ENCODE results near the gene KIAA0586.
"Not testable (repeated sequence)": the region's sequence is repeated elsewhere in the genome, so short reads cannot be mapped to it uniquely, and the experiment has no call there.

KIAA0586 gene

DNA sequence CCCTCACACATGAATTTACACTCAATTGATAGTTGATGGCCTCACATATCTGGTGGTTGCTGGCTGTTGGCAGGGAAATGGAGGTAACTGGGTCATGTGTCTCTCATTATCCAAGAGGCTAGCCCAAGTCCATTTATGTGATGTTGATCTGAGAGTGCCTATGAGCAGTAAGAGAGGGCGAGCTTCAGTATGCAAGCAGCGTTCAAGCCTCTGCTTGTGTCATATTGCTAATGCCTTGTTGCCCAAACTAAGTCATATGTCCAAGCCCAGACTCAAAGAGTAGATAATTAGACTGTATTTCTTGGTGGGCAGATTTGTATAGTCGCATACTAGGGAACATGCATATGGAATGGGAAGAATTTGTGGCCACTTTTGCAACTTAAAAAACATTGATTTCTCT lies 126.4 kb downstream of the KIAA0586 start:
- DNase-seq = no peak

- DNase-seq = no peak
Measured at GRCh38 chr14:58555647-58556046, 128.1 kb downstream of the KIAA0586 start.

GRCh38 chr14:58557242-58557641 lies 129.7 kb downstream of the KIAA0586 start:
- no peak for DNase-seq

- DNase-seq = no peak
Measured at GRCh38 chr14:58560208-58560607, 132.7 kb downstream of the KIAA0586 start.

- DNase-seq = no peak
Measured at GRCh38 chr14:58562141-58562540, 134.6 kb downstream of the KIAA0586 start.

DNA sequence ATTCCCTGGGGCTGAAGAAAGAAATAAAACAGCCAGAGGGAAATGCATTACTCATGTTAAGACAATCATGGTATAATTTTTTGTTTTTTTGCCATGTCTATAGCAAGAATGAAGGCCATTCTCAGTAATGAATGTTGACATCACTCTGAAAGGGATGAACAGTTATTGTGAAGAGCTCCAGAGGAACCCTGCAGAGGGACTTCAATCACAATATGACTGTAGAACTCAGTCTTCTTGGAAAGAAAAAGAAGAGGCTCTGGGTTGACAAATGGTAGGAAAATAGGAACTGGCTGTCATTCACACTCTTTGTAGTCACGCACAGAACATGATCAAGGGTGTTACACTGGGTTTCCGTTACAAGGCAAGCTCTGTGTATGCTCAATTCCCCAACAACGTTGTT lies 136.5 kb downstream of the KIAA0586 start:
- DNase-seq = no peak

DNA sequence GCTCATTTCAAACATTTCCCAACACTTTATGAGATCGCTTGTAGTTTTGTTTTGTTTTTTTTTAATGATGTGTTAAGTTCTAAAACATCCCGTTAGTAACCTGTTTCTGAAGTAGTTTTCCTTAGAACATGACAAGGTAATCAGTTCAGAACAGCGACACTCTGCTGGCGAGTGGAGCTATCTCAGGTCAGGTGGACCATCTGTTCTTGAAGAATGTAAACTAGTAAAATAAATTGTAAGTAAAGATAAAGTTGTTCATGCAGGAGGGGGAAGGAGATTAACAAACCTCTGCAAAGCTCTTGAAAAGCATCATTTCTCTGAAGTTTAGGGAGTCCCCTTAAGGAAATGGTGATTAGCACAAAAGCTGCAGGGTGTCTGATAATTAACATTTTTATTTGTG lies 138.3 kb downstream of the KIAA0586 start:
- DNase-seq = no peak

DNA sequence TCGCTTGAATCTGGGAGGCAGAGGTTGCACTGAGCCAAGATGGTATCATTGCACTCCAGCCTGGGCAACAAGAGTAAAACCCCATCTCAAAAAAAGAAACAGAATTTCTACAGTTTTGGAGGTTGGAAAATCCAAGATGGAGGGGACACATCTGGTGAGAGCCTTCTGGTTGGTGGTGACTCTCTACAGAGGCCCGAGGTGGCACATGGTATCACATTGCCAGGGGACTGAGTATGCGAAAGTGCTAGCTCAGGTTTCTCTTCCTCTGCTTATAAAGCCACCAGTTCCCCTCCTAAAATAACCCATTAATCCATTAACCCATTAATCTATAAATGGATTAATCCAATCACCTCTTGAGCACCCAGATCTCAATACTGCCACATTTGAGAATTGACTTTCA lies 139.5 kb downstream of the KIAA0586 start:
- DNase-seq = no peak

DNA sequence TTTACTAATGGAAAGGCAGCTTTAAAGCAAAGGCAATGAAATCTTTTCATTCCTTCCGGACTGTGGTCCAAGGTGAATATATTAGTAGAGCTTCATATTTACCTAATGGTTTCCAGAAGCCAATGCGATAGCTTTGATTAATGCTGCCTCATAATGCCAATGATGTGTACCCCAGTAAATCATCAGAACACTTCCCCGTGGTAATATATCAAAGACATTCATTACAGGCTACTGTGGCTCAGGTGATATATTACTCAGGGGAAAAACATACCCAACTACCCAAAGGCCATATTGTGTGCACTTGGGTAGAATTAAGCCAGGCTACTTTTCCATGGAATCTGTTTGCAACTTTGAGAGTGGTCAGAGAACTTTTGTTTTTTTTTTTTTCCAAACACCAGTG lies 140.8 kb downstream of the KIAA0586 start:
- DNase-seq = no peak

GRCh38 chr14:58571256-58571655 lies 143.7 kb downstream of the KIAA0586 start:
- no peak for DNase-seq

- peak; percentile 59 for DNase-seq
Measured at GRCh38 chr14:58571769-58572472, 144.4 kb downstream of the KIAA0586 start.

DNA sequence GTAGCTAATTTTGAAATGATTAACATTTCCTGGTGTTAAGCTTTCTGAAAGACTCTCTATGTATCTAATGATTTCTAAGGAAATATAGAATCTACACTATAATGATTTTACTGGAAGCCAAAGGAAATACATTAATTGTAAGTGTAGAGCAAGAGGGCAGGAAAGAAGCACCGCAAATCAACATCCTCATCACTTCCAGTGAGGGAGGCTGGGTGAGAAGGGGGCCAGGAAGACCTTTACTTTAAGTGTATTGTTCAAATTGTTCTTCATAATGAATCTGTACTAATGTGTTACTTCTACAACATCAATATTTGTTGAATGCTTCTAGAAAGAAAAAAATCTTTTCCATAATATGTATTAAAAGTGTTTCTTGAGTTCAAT lies 144.9 kb downstream of the KIAA0586 start:
- DNase-seq = peak; percentile 16

DNA sequence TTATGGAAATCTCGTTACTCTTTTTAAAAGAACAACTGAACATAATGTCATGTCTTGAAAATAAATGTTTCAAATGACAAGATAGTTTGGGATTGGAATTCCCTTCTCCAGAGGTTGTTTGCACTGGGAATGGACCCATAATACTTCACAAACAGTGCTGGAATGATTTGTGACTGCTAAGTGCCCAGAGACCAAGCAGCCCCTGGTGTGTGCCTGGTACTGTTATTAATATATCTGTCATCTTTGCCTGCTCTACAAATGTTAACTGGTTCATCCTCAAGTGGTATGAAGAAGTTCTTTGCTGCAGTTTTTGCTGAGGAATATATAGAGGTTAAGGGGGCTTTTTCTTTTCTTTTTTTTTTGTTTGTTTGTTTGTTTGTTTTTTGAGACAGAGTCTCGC lies 145.3 kb downstream of the KIAA0586 start:
- no peak for DNase-seq

- DNase-seq = no peak
Measured at GRCh38 chr14:58574623-58575022, 147.1 kb downstream of the KIAA0586 start.

- DNase-seq = no peak
Measured at GRCh38 chr14:58575956-58576355, 148.4 kb downstream of the KIAA0586 start.

- DNase-seq = not testable (repeated sequence)
Measured at GRCh38 chr14:58580035-58580434, 152.5 kb downstream of the KIAA0586 start.

DNA sequence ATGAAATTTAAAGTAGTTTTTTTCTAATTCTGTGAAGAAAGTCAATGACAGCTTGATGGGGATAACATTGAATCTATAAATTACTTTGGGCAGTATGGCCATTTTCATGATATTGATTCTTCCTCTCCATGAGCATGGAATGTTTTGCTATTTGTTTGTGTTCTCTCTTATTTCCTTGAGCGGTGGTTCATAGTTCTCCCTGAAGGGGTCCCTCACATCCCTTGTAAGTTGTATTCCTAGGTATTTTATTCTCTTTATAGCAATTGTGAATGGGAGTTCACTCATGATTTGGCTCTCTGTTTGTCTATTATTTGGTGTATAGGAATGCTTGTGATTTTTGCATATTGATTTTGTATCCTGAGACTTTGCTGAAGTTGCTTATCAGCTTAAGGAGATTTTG lies 153.9 kb downstream of the KIAA0586 start:
- not testable (repeated sequence) for DNase-seq

DNA sequence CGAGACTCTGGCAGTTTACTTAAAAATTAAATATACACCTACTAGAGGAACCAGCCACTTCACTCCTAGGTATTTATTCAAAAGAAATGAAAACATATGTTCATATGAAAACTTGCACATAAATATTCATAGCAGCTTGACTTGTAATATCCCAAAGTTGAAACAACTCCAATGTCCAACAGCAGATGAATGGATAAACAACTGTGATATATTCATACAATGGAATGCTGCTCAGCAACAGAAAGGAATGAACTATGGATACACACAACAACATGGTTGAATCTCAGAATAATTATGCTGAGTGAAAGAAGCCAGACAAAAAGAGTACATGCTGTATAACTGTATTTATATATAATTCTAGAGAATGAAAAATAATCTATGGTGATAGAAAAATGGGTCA lies 156.9 kb downstream of the KIAA0586 start:
- no peak for DNase-seq

GRCh38 chr14:58587271-58587670 lies 159.8 kb downstream of the KIAA0586 start:
- DNase-seq = no peak

DNA sequence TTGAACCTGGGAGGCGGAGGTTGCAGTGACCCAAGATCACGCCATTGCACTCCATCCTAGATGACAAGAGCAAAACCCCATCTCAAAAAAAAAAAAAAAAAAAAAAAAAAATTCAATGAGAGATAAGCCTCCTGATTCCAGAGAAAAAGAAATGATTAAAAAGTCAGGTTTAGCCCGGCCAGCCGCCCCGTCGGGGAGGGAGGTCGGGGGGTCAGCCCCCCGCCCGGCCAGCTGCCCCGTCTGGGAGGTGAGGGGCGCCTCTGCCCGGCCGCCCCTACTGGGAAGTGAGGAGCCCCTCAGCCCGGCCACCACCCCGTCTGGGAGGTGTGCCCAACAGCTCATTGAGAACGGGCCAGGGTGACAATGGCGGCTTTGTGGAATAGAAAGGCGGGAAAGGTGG lies 160.8 kb downstream of the KIAA0586 start:
- not testable (repeated sequence) for DNase-seq

GRCh38 chr14:58593977-58594376 lies 166.5 kb downstream of the KIAA0586 start:
- no peak for DNase-seq

GRCh38 chr14:58597041-58597440 lies 169.5 kb downstream of the KIAA0586 start:
- no peak for DNase-seq

DNA sequence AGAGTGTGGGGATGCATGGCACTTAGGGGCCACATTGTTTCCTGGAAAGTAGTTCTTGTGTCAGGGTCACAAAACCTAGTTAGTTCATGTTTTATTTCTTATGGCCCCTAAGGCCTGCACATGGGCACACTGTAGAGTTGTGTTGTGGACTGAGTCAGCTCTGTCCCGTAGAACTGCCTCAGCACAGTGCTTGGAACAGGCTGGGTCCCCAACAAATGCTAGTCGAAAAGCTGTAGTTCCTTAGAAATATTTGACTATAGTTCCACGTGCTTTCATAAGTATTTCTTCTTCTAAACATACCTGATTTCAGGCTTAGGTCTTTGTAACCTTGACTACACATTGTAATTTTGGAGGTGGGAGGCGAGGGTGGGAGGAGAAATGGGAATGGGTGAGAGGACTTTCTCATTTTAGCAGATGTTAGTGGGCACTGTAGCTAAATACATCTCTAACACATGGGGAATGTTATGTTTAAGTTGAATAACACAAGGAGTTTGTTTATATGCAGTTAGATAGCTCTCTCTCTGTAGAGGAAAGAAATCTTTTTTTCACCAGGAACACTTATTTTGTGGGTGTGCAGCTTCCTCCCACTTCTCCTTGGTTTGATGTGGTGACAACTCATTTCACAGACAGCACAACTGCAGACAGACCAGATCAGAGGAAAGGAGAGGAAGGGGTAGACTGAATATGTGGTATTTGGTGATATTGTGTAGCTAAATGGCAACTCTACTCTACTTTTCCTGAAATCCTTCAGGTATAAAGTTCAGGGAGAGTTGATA lies 170.7 kb downstream of the KIAA0586 start:
- DNase-seq = peak; percentile 42

DNA sequence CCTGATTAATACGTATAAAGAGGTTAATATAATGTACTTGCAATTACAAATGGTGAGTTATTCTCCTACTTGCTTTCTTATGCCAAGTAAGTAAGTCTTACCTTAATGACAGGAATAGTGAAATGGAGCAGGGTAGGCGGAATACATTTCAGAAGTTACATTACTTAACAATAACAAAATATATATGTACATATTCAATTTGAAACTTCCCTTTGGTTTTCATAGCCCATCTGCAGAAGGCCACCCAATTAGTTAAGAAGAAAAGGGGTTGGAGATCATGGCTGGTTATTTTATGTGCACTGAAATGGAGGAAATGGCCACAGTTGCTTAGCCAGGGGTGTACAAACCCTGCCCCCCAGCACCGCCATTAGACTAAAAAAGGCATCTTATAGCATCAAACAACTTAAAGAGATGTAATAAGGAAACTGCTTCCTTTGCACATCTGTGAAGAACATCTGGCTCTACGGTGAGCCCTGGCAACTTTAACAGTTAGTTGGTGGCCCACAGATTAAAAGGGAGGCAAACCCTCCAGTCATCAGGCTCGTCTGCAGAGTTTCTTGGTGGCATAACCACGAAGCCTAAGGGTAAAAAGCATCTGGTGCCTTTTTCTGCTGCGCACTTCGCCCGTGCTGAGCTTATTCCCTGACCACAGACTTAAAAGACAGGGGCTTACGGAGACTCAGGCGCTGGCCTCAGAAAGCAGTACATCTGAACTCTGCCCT lies 171.4 kb downstream of the KIAA0586 start:
- no peak for DNase-seq

Measured in CD4-positive, alpha-beta T cell treated with Interleukin-6 for 4 hours (primary cell).